Panc1 (cell line): ENCODE results near the gene TTC9B. TPM values are rescaled to one million over a fixed set of nuclear protein-coding genes. Genes with fewer than 3 reads are reported as not detected.

ENCODE experiments used
- ATAC-seq: fragments of 200-7000 bp; cut with Tn5 transposase; 2 replicates; pipeline ENCODE4 v1.9.1; 2020; ENCODE audit warnings: mild to moderate bottlenecking, moderate library complexity
- BruUV-seq: library from RNA; stranded (reverse); fragments of 400-500 nt; replicated peaks from 2 replicates; lab custom pipeline; 2021; lab: Mats Ljungman, UMichigan
- CTCF ChIA-PET: fragments of 300-600 bp; sonication (Branson Sonifier 250); formaldehyde crosslinking; loops from one replicate; lab custom pipeline; 2022; ENCODE audit warnings: antibody characterized with exemption; lab: Charles Lee
- POLR2A ChIA-PET: fragments of 300-600 bp; sonication (Branson Sonifier 250); formaldehyde crosslinking; loops from one replicate; lab custom pipeline; 2022; ENCODE audit warnings: antibody characterized with exemption; lab: Charles Lee
- DNase-seq: peaks from one replicate; pipeline ENCODE4 v3.0.0-alpha.2; 2010; ENCODE audit warnings: low read depth, low spot score
- H3K27ac ChIP-seq: 2 replicates; pipeline ENCODE4 v1.5.1; 2011; ENCODE audit warnings: mild to moderate bottlenecking, low read length, inconsistent platforms
- H3K27me3 ChIP-seq: fragments of 200-500 bp; sonication (Bioruptor generic); 2 replicates; pipeline ENCODE4 v1.6.0; 2014; ENCODE audit warnings: low read length, inconsistent platforms; ENCODE audit not compliant: control insufficient read depth, insufficient read depth
- H3K36me3 ChIP-seq: fragments of 200-500 bp; sonication (Bioruptor generic); 2 replicates; pipeline ENCODE4 v1.5.1; 2014; ENCODE audit warnings: inconsistent platforms, mild to moderate bottlenecking, low read length, moderate library complexity; ENCODE audit not compliant: control insufficient read depth, insufficient read depth
- H3K4me1 ChIP-seq: 2 replicates; pipeline ENCODE4 v1.5.1; 2011; ENCODE audit warnings: inconsistent platforms, mild to moderate bottlenecking, low read length, moderate library complexity; ENCODE audit not compliant: control insufficient read depth, insufficient read depth
- H3K4me3 ChIP-seq, 2 experiments: 2 replicates each; pipeline ENCODE4 v1.5.1; 2011 to 2012; ENCODE audit warnings: low read depth in 2 of 2, low read length in 2 of 2, mild to moderate bottlenecking in 2 of 2, inconsistent platforms in 1 of 2, moderate library complexity in 1 of 2
- H3K9me3 ChIP-seq: fragments of 200-500 bp; sonication (Bioruptor generic); 2 replicates; pipeline ENCODE4 v1.5.1; 2014; ENCODE audit warnings: low read depth, mild to moderate bottlenecking, inconsistent platforms, low read length, moderate library complexity; ENCODE audit not compliant: control insufficient read depth, insufficient read depth
- CTCF ChIP-seq: fragments of 450-650 bp; IDR thresholded peaks from 2 replicates; pipeline ENCODE4 v1.5.1; 2017; ENCODE audit warnings: mild to moderate bottlenecking
- POLR2AphosphoS5 ChIP-seq: IDR thresholded peaks from 2 replicates; pipeline ENCODE4 v1.6.1; 2012; ENCODE audit warnings: mild to moderate bottlenecking, low read depth, low read length, moderate library complexity
- REST ChIP-seq, 2 experiments: IDR thresholded peaks; 2 replicates each; pipeline ENCODE4 v1.6.1; 2011 to 2012; ENCODE audit warnings: low read depth in 2 of 2, control low read depth in 1 of 2, low read length in 1 of 2, mild to moderate bottlenecking in 1 of 2, moderate library complexity in 1 of 2; ENCODE audit not compliant: insufficient read depth in 1 of 2
- SIN3A ChIP-seq: IDR thresholded peaks from 2 replicates; pipeline ENCODE4 v1.6.1; 2012; ENCODE audit warnings: low read depth, mild to moderate bottlenecking, low read length, moderate library complexity, borderline replicate concordance; ENCODE audit not compliant: insufficient read depth
- TCF7L2 ChIP-seq: IDR thresholded peaks from 2 replicates; pipeline ENCODE4 v1.6.1; 2011; ENCODE audit warnings: mild to moderate bottlenecking, low read depth, low read length, inconsistent platforms
- in situ Hi-C: cut with HindIII; loops from 2 replicates; pipeline ENCODE4 v1.10.0; 2016; ENCODE audit warnings: low sequenced_read_pairs, low pct_unique_long_range_greater_than_20kb
- intact Hi-C: fragments of 100-400 bp; cut with micrococcal nuclease; formaldehyde crosslinking; loops from one replicate; pipeline ENCODE4 v1.10.0; 2022; ENCODE audit not compliant: unreplicated experiment
- total RNA-seq: library from RNA; stranded (reverse); gene quantifications from one replicate; pipeline ENCODE4 v1.2.1, GENCODE V29; 2021; ENCODE audit not compliant: unreplicated experiment

The TTC9B gene
- total RNA-seq, 1 experiment from 2014 or later, result 2.3 TPM

- POLR2A ChIA-PET, result interaction anchor here (0.6 to 1.2 kb wide), 6 partner anchors 20 to 858 kb away, joined by 3 to 19 read pairs (median 5); no protein-coding TSS in a partner anchor
- CTCF ChIA-PET, result interaction anchor here (0.5 to 2.3 kb wide), 6 partner anchors 23 to 128 kb away, joined by 3 to 18 read pairs (median 4); partner anchors contain the start of gene AKT2
- Histone ChIP-seq H3K27me3 (no peaks in the 10 kb centered on the region), H3K4me3 (no peak overlapping the region), H3K9me3 (no peaks in the 10 kb centered on the region), H3K4me1 (peaks cover 2% of the 10 kb centered on the region), H3K27ac (no peak overlapping the region), H3K36me3 (peaks cover 5% of the 10 kb centered on the region; the same call in 1 of the 2 replicates)
- DNase-seq, result no peak
- BruUV-seq, result no TSS peak
- ATAC-seq, result peak; percentile 6
- no peak for TF ChIP-seq POLR2AphosphoS5
- TF ChIP-seq REST (IDR thresholded peaks at IDR 0.05; ENCODE audit: insufficient read depth in 1 of 2, low read depth in 2 of 2, low read length in 1 of 2), result no peak
- TF ChIP-seq TCF7L2, result no peak
- no peak for TF ChIP-seq SIN3A
- TF ChIP-seq CTCF, result no peak
- in situ Hi-C loops, result loop anchor here (5.0 kb wide), 3 partner anchors 40 to 80 kb away; partner anchors contain the start of gene TTC9B
- intact Hi-C loops, result no loop called here
Observed at GRCh38 chr19:40262422-40262821, 44.2 kb upstream of the TTC9B start.

GRCh38 chr19:40261631-40262030 is 43.4 kb upstream of the TTC9B start:
- Histone ChIP-seq H3K4me3 (no peak overlapping the region), H3K27ac (no peak overlapping the region), H3K9me3 (no peaks in the 10 kb centered on the region), H3K27me3 (no peaks in the 10 kb centered on the region), H3K36me3 (peaks cover 9% of the 10 kb centered on the region; the same call in 1 of the 2 replicates), H3K4me1 (peaks cover 7% of the 10 kb centered on the region)
- TSS peak; percentile 14 for BruUV-seq
- in situ Hi-C loops (loop anchor here (5.0 kb wide), 3 partner anchors 41 to 81 kb away; partner anchors contain the start of gene TTC9B), intact Hi-C loops (no loop called here)
- ChIA-PET CTCF (interaction anchor here (0.5 to 2.3 kb wide), 3 partner anchors 22 to 127 kb away, joined by 5 to 18 read pairs (median 7); no protein-coding TSS in a partner anchor), POLR2A (interaction anchor here (0.6 to 1.2 kb wide), 5 partner anchors 21 to 1519 kb away, joined by 3 to 19 read pairs (median 4); no protein-coding TSS in a partner anchor)
- no peak for ATAC-seq
- DNase-seq, result no peak
- TF ChIP-seq SIN3A (no peak), POLR2AphosphoS5 (no peak), REST (IDR thresholded peaks at IDR 0.05; ENCODE audit: insufficient read depth in 1 of 2, low read depth in 2 of 2, low read length in 1 of 2) (no peak), TCF7L2 (no peak), CTCF (no peak)
